ENCODE data around the gene FANCB. TPM values are rescaled to one million over a fixed set of nuclear protein-coding genes. Genes with fewer than 3 reads are reported as not detected.

Gene FANCB
- total and polyA plus RNA-seq, 2 of the 8 experiments (the other 6 are each of a cell fraction or from before 2014, with no cell fraction given), result 1.9 to 13.8 TPM

GRCh38 chrX:14872355-14872754 is 514 bp downstream of the FANCB start (continued):
- TF ChIP-seq TCF12 (IDR thresholded peaks at IDR 0.05; ENCODE audit: low read depth, low read length) (no peak), CBX8 (IDR thresholded peaks at IDR 0.05; ENCODE audit: borderline replicate concordance, low read depth, low read length) (no peak), SP1 (IDR thresholded peaks at IDR 0.05; ENCODE audit: low read depth, low read length) (no peak), HDAC2 (IDR thresholded peaks at IDR 0.05; ENCODE audit: borderline replicate concordance in 1 of 2, low read depth in 2 of 2, low read length in 2 of 2) (no peak)

Data from H1 (cell line).